ENCODE data around the gene PTDSS2. TPM values are rescaled to one million over a fixed set of nuclear protein-coding genes. Genes with fewer than 3 reads are reported as not detected.

Gene PTDSS2
- total and polyA plus RNA-seq, 8 donors, result 11.3 to 44.7 (median 15.7) TPM

- no peak for ATAC-seq
- FAIRE-seq, result no peak
- 94 to 95% methylated on average over 20 to 24 of the region's 24 CpGs for WGBS, 2 donors
- H3K27me3 ChIP-seq, result no peaks in the 10 kb centered on the region
- peak in 2 of 6 donors; percentile 29 to 75 for DNase-seq
- no peaks in the 10 kb centered on the region for H3K4me1 ChIP-seq
- peaks cover 12 to 43% (median 39%) of the 10 kb centered on the region in 3 donors for H3K36me3 ChIP-seq
- no peak for TF ChIP-seq CTCF (IDR thresholded peaks at IDR 0.05)
- no peaks in the 10 kb centered on the region for H3K9me3 ChIP-seq
- intact Hi-C loops (cut with DNase I), result no loop called here
- no peak overlapping the region for H3K27ac ChIP-seq
- H3K4me3 ChIP-seq, result no peak overlapping the region
Measured at GRCh38 chr11:499201-500076, 49.4 kb downstream of the PTDSS2 start.

GRCh38 chr11:501001-501682, 51.1 kb downstream of the PTDSS2 start:
- FAIRE-seq (no peak), ATAC-seq (no peak), DNase-seq (peak in 1 of 6 donors; percentile 68)
- intact Hi-C loops (cut with DNase I), result no loop called here
- peaks cover 12 to 36% (median 35%) of the 10 kb centered on the region in 3 donors for H3K36me3 ChIP-seq
- H3K4me1 ChIP-seq, result peaks cover 5 to 12% (median 11%) of the 10 kb centered on the region in 3 donors
- WGBS, 2 donors, result 94 to 96% methylated on average over 24 of the region's 24 CpGs
- no peaks in the 10 kb centered on the region for H3K27me3 ChIP-seq
- H3K27ac ChIP-seq, result no peak overlapping the region
- no peak for TF ChIP-seq CTCF (IDR thresholded peaks at IDR 0.05)
- no peak overlapping the region for H3K4me3 ChIP-seq
- no peaks in the 10 kb centered on the region for H3K9me3 ChIP-seq

- intact Hi-C loops (cut with DNase I), result no loop called here
- Histone ChIP-seq H3K27ac (no peak overlapping the region), H3K4me1 (peaks cover 5 to 12% (median 11%) of the 10 kb centered on the region in 3 donors), H3K9me3 (no peaks in the 10 kb centered on the region), H3K27me3 (no peaks in the 10 kb centered on the region), H3K4me3 (no peak overlapping the region), H3K36me3 (peaks cover 12 to 35% (median 33%) of the 10 kb centered on the region in 3 donors)
- no peak for ATAC-seq
- TF ChIP-seq CTCF (IDR thresholded peaks at IDR 0.05), result no peak
- WGBS, 2 donors, result 80 to 90% methylated on average over 18 to 19 of the region's 19 CpGs
- peak in 1 of 6 donors; percentile 53 for DNase-seq
- FAIRE-seq, result no peak
Measured at GRCh38 chr11:501683-502287, 51.7 kb downstream of the PTDSS2 start.

- Histone ChIP-seq H3K27me3 (no peaks in the 10 kb centered on the region), H3K4me1 (peaks cover 5 to 12% (median 11%) of the 10 kb centered on the region in 3 donors), H3K27ac (no peak overlapping the region), H3K4me3 (no peak overlapping the region), H3K36me3 (peaks cover 12 to 33% (median 30%) of the 10 kb centered on the region in 3 donors), H3K9me3 (no peaks in the 10 kb centered on the region)
- no peak for FAIRE-seq
- intact Hi-C loops (cut with DNase I), result no loop called here
- ATAC-seq, result no peak
- 83 to 91% methylated on average over 10 of the region's 10 CpGs for WGBS, 2 donors
- TF ChIP-seq CTCF (IDR thresholded peaks at IDR 0.05), result no peak
- peak in 2 of 6 donors; percentile 33 to 77 for DNase-seq
Measured at GRCh38 chr11:502288-503178, 52.5 kb downstream of the PTDSS2 start.
